Activated T-helper 1 cell treated with anti-CD3 and anti-CD28 coated beads, Interleukin-12 subunit alpha, Interleukin-12 subunit beta, Interleukin-2, Interleukin-4 antibody, amounts not matched to agents 30 ng/mL and 10 ng/mL and 1 ng/mL, durations not matched to agents 14 hours and 24 hours and 36 hours (primary cell): ENCODE measurements around the gene LRIG1. TPM values are rescaled to one million over a fixed set of nuclear protein-coding genes. Genes with fewer than 3 reads are reported as not detected.

ENCODE experiments used
- DNase-seq: peaks from one replicate; pipeline ENCODE4 v3.0.0; 2021; ENCODE audit warnings: low spot score
- H3K27ac Mint-ChIP-seq: one replicate; pipeline ENCODE4 v1.8.0; 2021; ENCODE audit warnings: mild to moderate bottlenecking, mixed read lengths
- H3K27me3 Mint-ChIP-seq: one replicate; pipeline ENCODE4 v1.8.0; 2022; ENCODE audit warnings: mild to moderate bottlenecking, moderate library complexity, mixed read lengths; ENCODE audit not compliant: insufficient read depth
- H3K36me3 Mint-ChIP-seq: one replicate; pipeline ENCODE4 v1.8.0; 2021; ENCODE audit warnings: low read depth, mixed read lengths
- H3K4me1 Mint-ChIP-seq: one replicate; pipeline ENCODE4 v1.8.0; 2021; ENCODE audit warnings: low read depth, mixed read lengths
- H3K4me3 Mint-ChIP-seq: one replicate; pipeline ENCODE4 v1.8.0; 2021; ENCODE audit warnings: mild to moderate bottlenecking, moderate library complexity, mixed read lengths
- H3K9me3 Mint-ChIP-seq: one replicate; pipeline ENCODE4 v1.8.0; 2021; ENCODE audit warnings: mixed read lengths
- intact Hi-C: fragments of 100-400 bp; cut with micrococcal nuclease; formaldehyde crosslinking; loops from one replicate; pipeline ENCODE4 v1.15.1; 2024
- total RNA-seq: library from RNA; stranded (reverse); gene quantifications from 2 replicates; pipeline ENCODE4 v1.2.3, GENCODE V29; 2022

Gene LRIG1
- 57.4 and 59.5 TPM in 2 replicates for total RNA-seq

GRCh38 chr3:66500576-66501482 lies at the start of gene LRIG1:
TSS of gene LRIG1 (minus strand) at chr3:66501022. CDS start at chr3:66500407, 615 bp downstream.
- peak within 1 kb of the TSS; percentile 99 for H3K4me3 Mint-ChIP-seq
- H3K27me3 Mint-ChIP-seq: peaks cover 18% of the 10 kb centered on the region
- H3K9me3 Mint-ChIP-seq: no peaks in the 10 kb centered on the region
- H3K36me3 Mint-ChIP-seq: peaks cover 11% of the 10 kb centered on the region
- peak within 1 kb of the TSS; percentile 89 for H3K27ac Mint-ChIP-seq
- DNase-seq: peak; percentile 99
- peaks cover 71% of the 10 kb centered on the region for H3K4me1 Mint-ChIP-seq
- intact Hi-C loops: loop anchor here (1.0 to 10.0 kb wide), 9 partner anchors 22 to 497 kb away; partner anchors contain the start of genes KBTBD8 and MAGI1

DNA sequence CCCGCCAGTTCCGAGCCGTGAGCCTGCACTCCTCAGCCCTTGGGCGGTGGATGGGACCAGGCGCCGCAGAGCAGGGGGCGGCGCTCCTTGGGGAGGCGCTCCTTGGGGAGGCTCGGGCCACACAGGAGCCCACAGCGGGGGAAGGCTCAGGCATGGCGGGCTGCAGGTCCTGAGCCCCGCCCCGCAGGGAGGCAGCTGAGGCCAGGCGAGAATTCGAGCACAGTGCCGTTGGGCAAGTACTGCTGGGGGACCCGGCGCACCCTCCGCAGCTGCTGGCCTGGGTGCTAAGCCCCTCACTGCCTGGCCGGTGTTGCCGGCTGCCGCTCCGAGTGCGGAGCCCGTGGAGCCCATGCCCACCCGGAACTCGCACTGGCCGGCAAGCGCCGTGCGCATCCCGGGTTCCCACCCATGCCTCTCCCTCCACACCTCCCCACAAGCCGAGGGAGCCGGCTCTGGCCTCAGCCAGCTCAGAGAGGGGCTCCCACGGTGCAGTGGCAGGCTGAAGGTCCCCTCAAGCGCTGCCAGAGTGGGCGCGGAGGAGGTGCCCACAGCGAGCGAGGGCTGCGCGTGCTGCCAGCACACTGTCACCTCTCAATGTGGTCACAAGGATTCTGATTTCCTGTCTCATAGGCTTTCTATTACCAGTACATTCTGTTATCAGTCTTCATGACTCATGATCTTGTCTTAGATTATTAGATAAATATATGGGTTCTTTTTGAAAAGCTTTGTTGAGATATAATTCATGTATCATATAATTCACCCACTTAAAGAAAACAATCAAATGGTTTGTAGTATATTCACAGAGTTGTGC lies 44.0 kb upstream of the LRIG1 start:
- intact Hi-C loops: no loop called here
- no peaks in the 10 kb centered on the region for H3K9me3 Mint-ChIP-seq
- H3K27ac Mint-ChIP-seq: no peak overlapping the region
- no peak overlapping the region for H3K4me3 Mint-ChIP-seq
- peaks cover 4% of the 10 kb centered on the region for H3K27me3 Mint-ChIP-seq
- no peaks in the 10 kb centered on the region for H3K4me1 Mint-ChIP-seq
- no peak for DNase-seq
- no peaks in the 10 kb centered on the region for H3K36me3 Mint-ChIP-seq

- H3K9me3 Mint-ChIP-seq: no peaks in the 10 kb centered on the region
- intact Hi-C loops: no loop called here
- no peaks in the 10 kb centered on the region for H3K36me3 Mint-ChIP-seq
These were observed 41.3 kb upstream of the LRIG1 start for GRCh38 chr3:66542153-66542552.

GRCh38 chr3:66539466-66539989 lies 38.7 kb upstream of the LRIG1 start:
- no peak overlapping the region for H3K27ac Mint-ChIP-seq
- no peak for DNase-seq
- intact Hi-C loops: no loop called here
- no peaks in the 10 kb centered on the region for H3K4me1 Mint-ChIP-seq
- no peaks in the 10 kb centered on the region for H3K36me3 Mint-ChIP-seq
- H3K9me3 Mint-ChIP-seq: no peaks in the 10 kb centered on the region
- H3K4me3 Mint-ChIP-seq: no peak overlapping the region
- H3K27me3 Mint-ChIP-seq: peaks cover 9% of the 10 kb centered on the region

More at GRCh38 chr3:66542153-66542552, 41.3 kb upstream of the LRIG1 start:
- no peak overlapping the region for H3K27ac Mint-ChIP-seq
- no peaks in the 10 kb centered on the region for H3K4me1 Mint-ChIP-seq
- peaks cover 6% of the 10 kb centered on the region for H3K27me3 Mint-ChIP-seq
- no peak for DNase-seq
- H3K4me3 Mint-ChIP-seq: no peak overlapping the region

GRCh38 chr3:66538390-66538789 lies 37.6 kb upstream of the LRIG1 start:
- Mint-ChIP-seq H3K4me3 (no peak overlapping the region), H3K27ac (no peak overlapping the region), H3K27me3 (peaks cover 9% of the 10 kb centered on the region), H3K9me3 (no peaks in the 10 kb centered on the region), H3K36me3 (no peaks in the 10 kb centered on the region), H3K4me1 (no peaks in the 10 kb centered on the region)
- intact Hi-C loops: no loop called here
- DNase-seq: no peak

DNA sequence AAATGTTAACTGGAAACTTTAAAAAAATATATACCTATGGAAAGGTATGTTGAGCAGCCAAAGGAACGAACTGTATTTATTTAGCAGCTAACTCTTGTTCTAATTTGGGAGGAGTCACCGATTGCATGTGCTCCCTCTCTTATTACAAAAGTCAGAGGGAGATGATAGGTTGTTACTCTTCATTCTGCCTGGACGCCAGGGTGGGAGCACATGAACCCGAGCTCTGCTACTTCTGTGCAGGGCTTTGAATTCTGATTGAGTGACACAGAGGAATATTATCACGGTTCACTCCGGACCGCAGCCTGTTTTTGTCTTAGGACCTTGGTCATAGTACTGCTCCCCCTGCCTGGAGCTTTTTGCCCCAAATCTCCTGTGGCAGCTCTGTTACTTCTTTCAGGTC lies 36.9 kb upstream of the LRIG1 start:
- Mint-ChIP-seq H3K27me3 (peaks cover 9% of the 10 kb centered on the region), H3K4me3 (no peak overlapping the region), H3K9me3 (no peaks in the 10 kb centered on the region), H3K36me3 (no peaks in the 10 kb centered on the region), H3K4me1 (no peaks in the 10 kb centered on the region), H3K27ac (no peak overlapping the region)
- DNase-seq: no peak
- intact Hi-C loops: no loop called here

DNA sequence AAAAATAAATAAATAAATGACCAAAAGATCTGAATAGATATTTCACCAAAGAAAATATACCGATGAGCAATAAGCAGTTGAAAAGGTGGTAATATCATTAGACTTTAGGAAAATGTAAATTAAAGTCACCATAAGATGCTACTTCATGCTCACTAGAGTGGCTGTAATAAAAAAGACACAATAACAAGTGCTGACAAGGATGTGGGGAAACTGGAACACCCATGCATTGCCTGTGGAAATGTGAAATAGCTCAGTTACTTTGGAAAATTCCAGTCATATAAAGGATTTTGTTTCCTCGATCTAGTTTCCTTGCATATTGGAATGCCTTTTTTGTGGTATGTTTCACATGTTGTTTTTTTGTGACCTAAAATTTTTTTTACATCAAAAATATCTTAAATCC lies 36.0 kb upstream of the LRIG1 start:
- Mint-ChIP-seq H3K27me3 (peaks cover 9% of the 10 kb centered on the region), H3K4me3 (no peak overlapping the region), H3K27ac (no peak overlapping the region), H3K9me3 (no peaks in the 10 kb centered on the region), H3K4me1 (no peaks in the 10 kb centered on the region), H3K36me3 (no peaks in the 10 kb centered on the region)
- intact Hi-C loops: no loop called here
- no peak for DNase-seq

- Mint-ChIP-seq H3K4me1 (no peaks in the 10 kb centered on the region), H3K27me3 (peaks cover 9% of the 10 kb centered on the region), H3K9me3 (no peaks in the 10 kb centered on the region), H3K36me3 (no peaks in the 10 kb centered on the region), H3K27ac (no peak overlapping the region), H3K4me3 (no peak overlapping the region)
- intact Hi-C loops: no loop called here
- DNase-seq: no peak
These were observed 33.6 kb upstream of the LRIG1 start for GRCh38 chr3:66534304-66534845.

- Mint-ChIP-seq H3K27me3 (peaks cover 5% of the 10 kb centered on the region), H3K4me3 (no peak overlapping the region), H3K9me3 (no peaks in the 10 kb centered on the region), H3K27ac (no peak overlapping the region), H3K36me3 (no peaks in the 10 kb centered on the region), H3K4me1 (no peaks in the 10 kb centered on the region)
- no peak for DNase-seq
- intact Hi-C loops: no loop called here
These were observed 31.8 kb upstream of the LRIG1 start for GRCh38 chr3:66532613-66533012.

- Mint-ChIP-seq H3K27ac (no peak overlapping the region), H3K9me3 (no peaks in the 10 kb centered on the region), H3K4me1 (no peaks in the 10 kb centered on the region)
These were observed 31.4 kb upstream of the LRIG1 start for GRCh38 chr3:66532160-66532587.

DNA sequence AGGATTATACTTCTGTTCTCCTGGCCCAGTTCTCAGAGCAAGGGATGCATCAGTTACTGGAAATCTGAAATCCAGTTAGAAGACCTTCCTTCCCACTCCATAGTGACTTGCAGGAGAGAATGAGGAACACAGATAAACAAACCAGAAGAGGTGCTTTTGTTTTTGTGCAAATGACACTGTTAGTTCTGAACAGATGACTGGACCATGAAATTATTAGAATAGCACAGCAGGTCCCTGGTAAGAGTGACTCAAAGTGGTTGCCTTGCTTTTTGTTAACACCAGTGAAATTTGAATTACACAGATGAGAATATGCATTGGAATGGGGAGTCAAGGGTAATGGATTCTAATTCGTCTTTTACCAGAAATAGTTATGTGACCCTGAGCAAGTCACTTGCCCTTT lies 30.4 kb upstream of the LRIG1 start:
- no peak for DNase-seq
- no peaks in the 10 kb centered on the region for H3K4me1 Mint-ChIP-seq
- no peaks in the 10 kb centered on the region for H3K9me3 Mint-ChIP-seq
- no peaks in the 10 kb centered on the region for H3K36me3 Mint-ChIP-seq
- H3K4me3 Mint-ChIP-seq: no peak overlapping the region
- peaks cover 5% of the 10 kb centered on the region for H3K27me3 Mint-ChIP-seq
- intact Hi-C loops: no loop called here
- H3K27ac Mint-ChIP-seq: no peak overlapping the region

More at GRCh38 chr3:66532160-66532587, 31.4 kb upstream of the LRIG1 start:
- no peaks in the 10 kb centered on the region for H3K36me3 Mint-ChIP-seq
- no peak for DNase-seq
- H3K4me3 Mint-ChIP-seq: no peak overlapping the region
- intact Hi-C loops: no loop called here
- H3K27me3 Mint-ChIP-seq: peaks cover 5% of the 10 kb centered on the region

- no peaks in the 10 kb centered on the region for H3K4me1 Mint-ChIP-seq
- no peak for DNase-seq
- H3K27me3 Mint-ChIP-seq: peaks cover 5% of the 10 kb centered on the region
- no peaks in the 10 kb centered on the region for H3K36me3 Mint-ChIP-seq
- intact Hi-C loops: no loop called here
- no peak overlapping the region for H3K27ac Mint-ChIP-seq
- no peak overlapping the region for H3K4me3 Mint-ChIP-seq
- H3K9me3 Mint-ChIP-seq: no peaks in the 10 kb centered on the region
These were observed 26.4 kb upstream of the LRIG1 start for GRCh38 chr3:66527246-66527645.
